ENCODE results near the gene MAP7D3. TPM values are rescaled to one million over a fixed set of nuclear protein-coding genes. Genes with fewer than 3 reads are reported as not detected.

Gene MAP7D3
- total RNA-seq, 1 experiment from 2014 or later = 19.0 TPM

DNA sequence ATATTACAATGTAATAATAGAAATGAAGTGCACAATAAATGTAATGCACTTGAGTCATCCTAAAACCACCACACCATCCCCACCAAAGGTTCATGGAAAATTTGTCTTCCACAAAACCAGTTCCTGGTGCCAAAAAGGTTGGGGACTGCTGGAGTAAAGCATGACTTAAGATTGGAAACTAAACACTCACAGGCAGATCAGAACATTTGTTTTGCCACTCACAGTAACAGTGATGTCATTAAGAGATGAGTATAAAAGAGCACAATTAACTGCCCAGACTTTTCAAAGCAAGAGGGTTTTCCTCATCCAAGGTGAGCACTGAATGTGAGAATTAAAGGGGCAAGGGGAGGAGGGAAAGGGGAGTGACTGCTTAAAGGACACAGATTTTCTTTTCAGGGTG is 35.6 kb downstream of the MAP7D3 start:
- Histone ChIP-seq H3K4me3 (no peak overlapping the region), H3F3A (ENCODE audit: insufficient read depth, low read depth) (peaks cover 15% of the 10 kb centered on the region), H3K9me2 (ENCODE audit: insufficient read depth) (no peaks in the 10 kb centered on the region), H3K79me2 (ENCODE audit: low read depth) (no peaks in the 10 kb centered on the region), H3K27ac (no peak overlapping the region), H3K4me1 (replicated peaks; ENCODE audit: insufficient read depth) (peaks cover 32% of the 10 kb centered on the region), H3K36me3 (ENCODE audit: low read depth) (peaks cover 19% of the 10 kb centered on the region), H3K9me3 (ENCODE audit: insufficient read depth, low read depth) (0 out of 2 replicates have a peak, but pooled peaks cover 6% of the 10 kb centered on the region), H3K27me3 (ENCODE audit: insufficient read depth, low read depth) (no peaks in the 10 kb centered on the region), H4K20me1 (ENCODE audit: insufficient read depth) (no peaks in the 10 kb centered on the region), H3K4me2 (no peak overlapping the region), H2AFZ (no peak overlapping the region)
- intact Hi-C loops (cut with micrococcal nuclease; ENCODE audit: unreplicated experiment) = no loop called here
- BruUV-seq (replicated peaks) = no TSS peak
- ChIA-PET POLR2A (ENCODE audit: unreplicated experiment) (no interaction called here), CTCF (no interaction called here)
- TF ChIP-seq EZH2 (IDR thresholded peaks at IDR 0.05; ENCODE audit: low read depth) = no peak
- TF ChIP-seq, protein P1, sequence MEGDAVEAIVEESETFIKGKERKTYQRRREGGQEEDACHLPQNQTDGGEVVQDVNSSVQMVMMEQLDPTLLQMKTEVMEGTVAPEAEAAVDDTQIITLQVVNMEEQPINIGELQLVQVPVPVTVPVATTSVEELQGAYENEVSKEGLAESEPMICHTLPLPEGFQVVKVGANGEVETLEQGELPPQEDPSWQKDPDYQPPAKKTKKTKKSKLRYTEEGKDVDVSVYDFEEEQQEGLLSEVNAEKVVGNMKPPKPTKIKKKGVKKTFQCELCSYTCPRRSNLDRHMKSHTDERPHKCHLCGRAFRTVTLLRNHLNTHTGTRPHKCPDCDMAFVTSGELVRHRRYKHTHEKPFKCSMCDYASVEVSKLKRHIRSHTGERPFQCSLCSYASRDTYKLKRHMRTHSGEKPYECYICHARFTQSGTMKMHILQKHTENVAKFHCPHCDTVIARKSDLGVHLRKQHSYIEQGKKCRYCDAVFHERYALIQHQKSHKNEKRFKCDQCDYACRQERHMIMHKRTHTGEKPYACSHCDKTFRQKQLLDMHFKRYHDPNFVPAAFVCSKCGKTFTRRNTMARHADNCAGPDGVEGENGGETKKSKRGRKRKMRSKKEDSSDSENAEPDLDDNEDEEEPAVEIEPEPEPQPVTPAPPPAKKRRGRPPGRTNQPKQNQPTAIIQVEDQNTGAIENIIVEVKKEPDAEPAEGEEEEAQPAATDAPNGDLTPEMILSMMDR (conservative IDR thresholded peaks at IDR 0.05) = no peak
- DNase-seq = no peak

DNA sequence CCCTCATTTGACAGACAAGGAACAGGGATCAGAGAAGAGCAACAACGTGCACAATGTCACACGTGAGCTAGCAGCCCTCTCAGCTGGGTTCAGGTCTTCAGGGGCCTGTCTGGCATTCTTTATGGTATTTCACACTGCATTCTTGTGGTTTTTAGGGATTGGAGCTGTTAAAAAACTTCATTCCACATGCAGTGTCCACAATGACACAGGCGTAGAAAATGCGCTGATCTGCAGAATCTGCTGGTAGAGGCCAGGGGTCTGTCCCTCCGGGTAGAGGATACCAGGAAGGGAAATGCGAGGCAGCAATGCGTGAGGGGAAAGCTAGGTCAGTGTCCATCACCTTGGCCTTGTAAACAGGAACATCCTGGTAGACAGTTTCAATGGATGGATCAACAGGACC is 36.6 kb downstream of the MAP7D3 start:
- Histone ChIP-seq H3K4me1 (replicated peaks; ENCODE audit: insufficient read depth) (peaks cover 22% of the 10 kb centered on the region), H3K9me3 (ENCODE audit: insufficient read depth, low read depth) (0 out of 2 replicates have a peak, but pooled peaks cover 3% of the 10 kb centered on the region), H3K79me2 (ENCODE audit: low read depth) (no peaks in the 10 kb centered on the region), H3K9me2 (ENCODE audit: insufficient read depth) (no peaks in the 10 kb centered on the region), H3K4me2 (0 out of 2 replicates have a peak overlapping the region, but pooled peaks have one; percentile 4), H3F3A (ENCODE audit: insufficient read depth, low read depth) (peaks cover 11% of the 10 kb centered on the region; the same call in 1 of the 2 replicates), H3K27ac (0 out of 2 replicates have a peak overlapping the region, but pooled peaks have one; percentile 1), H3K4me3 (no peak overlapping the region), H4K20me1 (ENCODE audit: insufficient read depth) (no peaks in the 10 kb centered on the region), H3K27me3 (ENCODE audit: insufficient read depth, low read depth) (no peaks in the 10 kb centered on the region), H3K36me3 (ENCODE audit: low read depth) (peaks cover 13% of the 10 kb centered on the region; the same call in 1 of the 2 replicates), H2AFZ (no peak overlapping the region)
- no TSS peak for BruUV-seq (replicated peaks)
- DNase-seq = peak; percentile 82 to 90
- TF ChIP-seq, protein P1 (conservative IDR thresholded peaks at IDR 0.05) = no peak
- no peak for TF ChIP-seq EZH2 (IDR thresholded peaks at IDR 0.05; ENCODE audit: low read depth)
- ChIA-PET CTCF (interaction anchor here (0.9 to 1.0 kb wide), 2 partner anchors 12 to 52 kb away, joined by 4 to 6 read pairs; no protein-coding TSS in a partner anchor), POLR2A (ENCODE audit: unreplicated experiment) (interaction anchor here (0.5 to 0.8 kb wide), 3 partner anchors 29 to 1711 kb away, joined by 3 to 4 read pairs (median 3); no protein-coding TSS in a partner anchor)
- intact Hi-C loops (cut with micrococcal nuclease; ENCODE audit: unreplicated experiment) = loop anchor here (1.0 to 5.0 kb wide), 3 partner anchors 47 to 139 kb away; no protein-coding TSS in a partner anchor

DNA sequence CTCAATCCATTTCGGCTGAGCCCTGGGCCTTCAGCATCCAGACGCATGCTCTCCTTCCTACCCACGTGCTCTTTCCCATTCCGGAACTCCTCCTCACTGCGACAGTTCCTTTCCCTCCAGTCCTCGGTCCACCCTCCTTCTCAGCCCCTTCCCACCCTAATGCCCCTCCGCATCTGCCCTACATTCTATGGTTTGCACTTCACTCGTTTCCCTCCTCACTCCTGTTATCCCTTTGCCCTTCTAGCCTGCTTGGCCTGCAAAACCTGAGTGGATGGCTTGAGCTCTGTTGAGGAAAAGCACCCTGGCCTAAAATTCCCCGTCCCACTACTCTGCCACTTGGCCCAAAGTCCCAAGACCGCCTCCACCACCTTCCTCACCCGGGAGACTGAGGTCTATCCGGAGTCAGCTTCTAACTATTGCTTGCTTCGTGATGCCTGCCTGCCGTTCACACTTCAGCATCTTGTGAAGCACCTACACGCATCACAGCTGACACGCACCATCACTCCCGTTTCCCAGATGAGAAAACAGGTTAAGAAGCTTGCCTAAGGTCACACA is 38.6 kb downstream of the MAP7D3 start:
- Histone ChIP-seq H3K36me3 (ENCODE audit: low read depth) (peaks cover 5% of the 10 kb centered on the region; the same call in 1 of the 2 replicates), H4K20me1 (ENCODE audit: insufficient read depth) (no peaks in the 10 kb centered on the region), H3K79me2 (ENCODE audit: low read depth) (no peaks in the 10 kb centered on the region), H3F3A (ENCODE audit: insufficient read depth, low read depth) (peaks cover 11% of the 10 kb centered on the region; the same call in 1 of the 2 replicates), H2AFZ (no peak overlapping the region), H3K9me3 (ENCODE audit: insufficient read depth, low read depth) (no peaks in the 10 kb centered on the region), H3K4me1 (replicated peaks; ENCODE audit: insufficient read depth) (peaks cover 20% of the 10 kb centered on the region), H3K9me2 (ENCODE audit: insufficient read depth) (no peaks in the 10 kb centered on the region), H3K27me3 (ENCODE audit: insufficient read depth, low read depth) (no peaks in the 10 kb centered on the region), H3K27ac (no peak overlapping the region), H3K4me3 (no peak overlapping the region), H3K4me2 (no peak overlapping the region)
- intact Hi-C loops (cut with micrococcal nuclease; ENCODE audit: unreplicated experiment) = loop anchor here (5.0 kb wide), 1 partner anchor 45 kb away; no protein-coding TSS in a partner anchor
- no peak for TF ChIP-seq EZH2 (IDR thresholded peaks at IDR 0.05; ENCODE audit: low read depth)
- TF ChIP-seq, protein P1 (conservative IDR thresholded peaks at IDR 0.05) = no peak
- ChIA-PET POLR2A (ENCODE audit: unreplicated experiment) (no interaction called here), CTCF (no interaction called here)
- BruUV-seq (replicated peaks) = no TSS peak
- DNase-seq = no peak
